ENCODE results near the gene CCDC102B.

The CCDC102B gene

DNA sequence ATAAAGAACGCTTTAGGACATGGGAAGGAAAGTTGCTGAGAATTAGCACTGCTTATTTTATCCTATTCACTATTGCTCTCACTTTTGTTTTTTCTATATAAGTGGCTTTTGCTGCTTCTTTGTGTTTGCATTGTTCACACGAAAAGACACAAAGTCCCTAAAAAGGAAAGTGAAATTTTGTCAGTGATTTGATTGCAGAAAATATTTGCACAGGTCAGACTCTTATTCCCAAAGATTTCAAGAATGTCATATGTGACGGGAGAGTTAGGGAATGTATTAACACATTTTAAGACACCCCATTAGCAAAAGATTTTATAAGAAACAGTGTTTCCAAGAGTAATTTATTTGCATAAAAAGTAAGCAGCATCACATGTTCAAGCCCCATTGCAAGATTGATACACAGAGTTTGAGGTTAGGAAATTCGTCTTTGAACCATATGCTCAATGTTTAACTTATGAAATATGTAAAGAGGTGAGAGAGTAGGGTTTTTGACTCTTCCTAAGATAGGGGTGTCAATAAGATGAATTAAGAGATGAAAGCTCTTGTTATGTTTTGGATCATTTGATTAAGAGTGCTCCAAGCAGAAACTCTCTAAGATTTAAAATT, 57.0 kb downstream of the CCDC102B start:
- Mint-ChIP-seq H3K27ac (no peak overlapping the region), H3K27me3 (ENCODE audit: low read depth, poor library complexity) (no peaks in the 10 kb centered on the region), H3K4me3 (no peak overlapping the region), H3K4me1 (no peaks in the 10 kb centered on the region), H3K36me3 (ENCODE audit: low read depth) (no peaks in the 10 kb centered on the region), H3K9me3 (peaks cover 7% of the 10 kb centered on the region)
- no peak for DNase-seq
- TF ChIP-seq, protein P1, sequence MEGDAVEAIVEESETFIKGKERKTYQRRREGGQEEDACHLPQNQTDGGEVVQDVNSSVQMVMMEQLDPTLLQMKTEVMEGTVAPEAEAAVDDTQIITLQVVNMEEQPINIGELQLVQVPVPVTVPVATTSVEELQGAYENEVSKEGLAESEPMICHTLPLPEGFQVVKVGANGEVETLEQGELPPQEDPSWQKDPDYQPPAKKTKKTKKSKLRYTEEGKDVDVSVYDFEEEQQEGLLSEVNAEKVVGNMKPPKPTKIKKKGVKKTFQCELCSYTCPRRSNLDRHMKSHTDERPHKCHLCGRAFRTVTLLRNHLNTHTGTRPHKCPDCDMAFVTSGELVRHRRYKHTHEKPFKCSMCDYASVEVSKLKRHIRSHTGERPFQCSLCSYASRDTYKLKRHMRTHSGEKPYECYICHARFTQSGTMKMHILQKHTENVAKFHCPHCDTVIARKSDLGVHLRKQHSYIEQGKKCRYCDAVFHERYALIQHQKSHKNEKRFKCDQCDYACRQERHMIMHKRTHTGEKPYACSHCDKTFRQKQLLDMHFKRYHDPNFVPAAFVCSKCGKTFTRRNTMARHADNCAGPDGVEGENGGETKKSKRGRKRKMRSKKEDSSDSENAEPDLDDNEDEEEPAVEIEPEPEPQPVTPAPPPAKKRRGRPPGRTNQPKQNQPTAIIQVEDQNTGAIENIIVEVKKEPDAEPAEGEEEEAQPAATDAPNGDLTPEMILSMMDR (IDR thresholded peaks at IDR 0.05), result no peak

DNA sequence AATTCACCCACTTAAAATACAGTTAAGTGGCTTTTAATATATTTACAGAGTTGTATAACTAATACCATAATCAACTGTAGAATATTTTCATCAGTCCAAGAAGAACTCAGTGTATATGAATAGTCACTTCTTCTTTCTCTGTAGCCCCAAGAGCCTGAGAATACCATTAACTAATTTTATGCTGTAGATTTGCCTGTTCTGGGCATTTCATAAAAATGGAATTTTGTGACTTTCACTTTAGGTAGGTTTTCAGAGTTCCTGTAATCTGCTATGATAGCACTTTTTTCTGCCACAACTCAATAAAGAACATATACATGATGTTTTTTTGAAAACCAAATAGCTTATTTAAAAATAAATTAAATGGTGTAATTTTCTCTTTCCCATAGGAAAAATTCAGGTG, 57.6 kb downstream of the CCDC102B start:
- Mint-ChIP-seq H3K27ac (no peak overlapping the region), H3K27me3 (ENCODE audit: low read depth, poor library complexity) (no peaks in the 10 kb centered on the region), H3K4me3 (no peak overlapping the region), H3K9me3 (peaks cover 7% of the 10 kb centered on the region), H3K36me3 (ENCODE audit: low read depth) (no peaks in the 10 kb centered on the region), H3K4me1 (no peaks in the 10 kb centered on the region)
- DNase-seq, result no peak
- TF ChIP-seq, protein P1 (IDR thresholded peaks at IDR 0.05), result no peak

DNA sequence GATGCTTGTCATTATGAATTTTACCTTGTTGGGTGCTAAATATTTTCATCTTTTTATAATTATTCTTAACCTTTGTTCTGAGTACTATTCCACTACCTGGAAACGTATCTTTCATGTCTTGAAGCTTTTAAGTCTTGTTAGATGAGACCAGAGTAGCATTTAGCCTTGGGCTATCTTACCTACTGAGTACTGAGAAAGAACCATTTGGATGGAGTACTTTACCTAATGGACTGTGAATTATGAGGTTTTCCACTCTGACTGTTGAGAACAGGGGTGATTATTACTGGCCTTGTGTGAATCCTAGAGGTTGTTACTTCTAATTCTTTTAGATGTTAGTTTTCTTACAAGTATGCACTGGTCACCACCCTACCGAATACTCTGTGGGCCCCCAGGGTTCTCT, 63.5 kb downstream of the CCDC102B start:
- Mint-ChIP-seq H3K27me3 (ENCODE audit: low read depth, poor library complexity) (no peaks in the 10 kb centered on the region), H3K9me3 (peaks cover 7% of the 10 kb centered on the region), H3K27ac (no peak overlapping the region), H3K36me3 (ENCODE audit: low read depth) (no peaks in the 10 kb centered on the region), H3K4me1 (no peaks in the 10 kb centered on the region), H3K4me3 (no peak overlapping the region)
- TF ChIP-seq, protein P1 (IDR thresholded peaks at IDR 0.05), result no peak
- no peak for DNase-seq

DNA sequence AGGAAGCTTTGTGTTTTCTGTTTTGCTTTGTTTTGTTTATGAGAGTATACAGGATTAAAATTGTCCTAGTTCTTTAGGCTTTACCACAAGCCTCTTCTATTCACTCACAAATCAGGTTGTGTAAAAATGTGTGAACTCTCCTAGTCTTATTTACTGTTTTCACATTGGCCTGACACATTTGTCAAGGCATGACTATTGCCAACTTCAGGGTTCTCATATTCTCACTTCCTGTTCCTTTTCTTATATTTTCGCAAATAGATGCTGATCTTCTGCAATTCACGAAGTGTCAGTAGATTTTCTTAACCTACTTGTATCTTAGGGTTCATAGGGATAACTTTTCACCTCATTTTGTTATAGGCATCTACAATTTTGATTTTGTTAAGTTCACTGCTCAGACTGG, 67.1 kb downstream of the CCDC102B start:
- no peaks in the 10 kb centered on the region for H3K4me1 Mint-ChIP-seq
- H3K4me3 Mint-ChIP-seq, result no peak overlapping the region
- H3K27ac Mint-ChIP-seq, result no peak overlapping the region
- TF ChIP-seq, protein P1 (IDR thresholded peaks at IDR 0.05), result no peak
- no peaks in the 10 kb centered on the region for H3K27me3 Mint-ChIP-seq (ENCODE audit: low read depth, poor library complexity)
- H3K9me3 Mint-ChIP-seq, result no peaks in the 10 kb centered on the region
- H3K36me3 Mint-ChIP-seq (ENCODE audit: low read depth), result no peaks in the 10 kb centered on the region
- DNase-seq, result no peak

DNA sequence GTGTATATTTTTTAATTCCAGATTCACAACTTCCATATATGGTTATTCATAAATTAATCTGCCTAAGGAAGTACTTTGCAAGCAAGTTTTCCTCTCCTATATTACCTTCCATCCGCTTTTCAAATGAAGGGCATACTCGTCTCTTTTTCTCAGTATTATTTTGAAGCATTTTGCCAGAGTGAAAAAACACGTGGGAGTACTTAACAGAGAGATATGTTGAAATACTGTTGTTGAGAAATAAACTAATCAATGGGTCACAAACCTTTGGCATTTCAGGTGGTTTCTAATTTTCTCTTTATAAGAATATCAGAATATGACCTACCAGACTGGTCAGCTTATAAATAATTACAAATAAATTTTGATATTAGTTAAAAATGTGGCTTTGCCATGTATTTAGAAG, 67.6 kb downstream of the CCDC102B start:
- TF ChIP-seq, protein P1 (IDR thresholded peaks at IDR 0.05), result no peak
- Mint-ChIP-seq H3K36me3 (ENCODE audit: low read depth) (no peaks in the 10 kb centered on the region), H3K9me3 (no peaks in the 10 kb centered on the region), H3K27me3 (ENCODE audit: low read depth, poor library complexity) (no peaks in the 10 kb centered on the region), H3K27ac (no peak overlapping the region), H3K4me3 (no peak overlapping the region), H3K4me1 (no peaks in the 10 kb centered on the region)
- DNase-seq, result no peak

DNA sequence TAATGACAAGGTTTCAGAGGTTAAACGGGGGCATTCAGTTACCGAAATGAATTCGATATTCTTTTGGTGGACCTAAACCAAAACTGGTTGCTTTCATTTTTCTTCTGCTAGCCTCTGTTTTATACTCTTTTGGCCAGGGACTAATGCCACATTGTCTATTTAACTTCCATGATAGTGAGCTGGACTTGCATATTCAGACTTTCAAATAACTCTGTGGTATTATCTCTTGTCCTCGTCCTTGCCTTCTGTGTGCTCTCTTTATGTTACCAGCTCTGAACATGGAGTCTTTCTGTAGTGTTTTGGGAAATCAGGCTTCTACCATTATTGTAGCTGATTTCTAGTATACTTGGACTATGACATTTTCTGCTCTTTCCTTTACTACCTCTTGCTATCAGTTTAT, 75.1 kb downstream of the CCDC102B start:
- no peaks in the 10 kb centered on the region for H3K4me1 Mint-ChIP-seq
- TF ChIP-seq, protein P1 (IDR thresholded peaks at IDR 0.05), result no peak
- H3K27ac Mint-ChIP-seq, result no peak overlapping the region
- H3K36me3 Mint-ChIP-seq (ENCODE audit: low read depth), result no peaks in the 10 kb centered on the region
- H3K4me3 Mint-ChIP-seq, result no peak overlapping the region
- no peaks in the 10 kb centered on the region for H3K9me3 Mint-ChIP-seq
- no peaks in the 10 kb centered on the region for H3K27me3 Mint-ChIP-seq (ENCODE audit: low read depth, poor library complexity)
- no peak for DNase-seq

Measured in nephron progenitor cell (in vitro differentiated cells).